ENCODE results near the gene ALDH6A1. TPM values are rescaled to one million over a fixed set of nuclear protein-coding genes. Genes with fewer than 3 reads are reported as not detected.
"Not testable (repeated sequence)": the region's sequence is repeated elsewhere in the genome, so short reads cannot be mapped to it uniquely, and the experiment has no call there.

ALDH6A1 gene
- 5.5 and 5.9 TPM in 2 replicates for polyA plus RNA-seq (2013)

DNA sequence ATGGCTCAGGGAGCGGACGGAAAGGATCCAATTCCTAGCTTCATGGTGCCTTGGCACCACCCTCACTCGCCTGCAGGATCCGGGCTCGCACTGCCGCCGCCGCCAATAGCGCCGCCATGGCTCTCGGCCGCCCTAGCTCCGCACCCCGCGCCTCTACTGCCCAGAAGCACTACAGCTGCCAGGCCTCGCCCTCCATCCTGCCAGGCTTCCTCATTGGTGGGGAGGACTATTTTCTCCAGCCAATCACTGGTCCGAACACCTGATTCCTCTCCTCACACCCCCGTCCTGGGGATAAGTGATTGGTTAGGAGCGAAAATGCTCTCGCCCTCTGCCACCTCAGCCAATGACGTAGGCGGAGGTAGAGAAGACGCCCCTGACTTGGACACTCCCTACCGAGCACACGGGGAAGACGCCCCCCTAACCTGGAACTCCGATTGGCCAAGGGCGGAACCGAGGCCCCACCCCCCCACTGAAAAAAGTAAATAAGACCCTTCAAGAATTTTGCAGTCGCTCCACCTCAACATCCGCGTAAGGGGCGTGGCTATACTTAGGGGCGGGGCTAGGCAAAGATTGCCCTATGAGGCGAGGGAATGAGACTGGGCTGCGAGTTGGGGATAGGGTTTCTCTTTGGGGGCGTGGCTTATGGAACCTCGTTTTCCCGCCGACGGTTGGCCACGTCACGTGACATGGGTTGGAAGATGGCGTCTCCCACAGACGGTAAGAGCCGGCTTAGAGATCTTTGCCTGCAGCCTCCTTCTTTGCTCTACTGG is at the start of gene ALDH6A1, which contains the start of gene LIN52:
Gene ALDH6A1 (minus strand): TSS at position 177 of the 770 bp plus-strand sequence. CDS start 59 bp downstream, at position 118.
Gene LIN52 (plus strand): TSS at position 680 of the 770 bp plus-strand sequence. CDS start 19 bp downstream, at position 699.
- H3K9ac ChIP-seq (ENCODE audit: low read length), result peak within 1 kb of the TSS; percentile 82
- H2AK5ac ChIP-seq (ENCODE audit: low read length), result no peak within 1 kb of the TSS
- H3K27ac ChIP-seq (ENCODE audit: low read depth, low read length), result peak within 1 kb of the TSS; percentile 35
- H2BK12ac ChIP-seq (ENCODE audit: low read length), result no peak within 1 kb of the TSS
- DNase-seq, result peak; percentile 100
- no peaks in the 10 kb centered on the region for H3K27me3 ChIP-seq (ENCODE audit: insufficient read depth, low read length)
- peak within 1 kb of the TSS; percentile 67 for H4K12ac ChIP-seq (ENCODE audit: low read depth, low read length)
- H3K4ac ChIP-seq (ENCODE audit: low read depth, low read length), result no peak within 1 kb of the TSS
- peaks cover 0 to 2% of the 10 kb centered on the region in 2 experiments for H3K4me1 ChIP-seq (ENCODE audit: control insufficient read depth in 1 of 2, insufficient read depth in 2 of 2, low read length in 2 of 2)
- peak within 1 kb of the TSS; percentile 59 for H3K18ac ChIP-seq (ENCODE audit: low read length)
- H3K79me2 ChIP-seq (ENCODE audit: control insufficient read depth, insufficient read depth, low read length, poor library complexity), result peaks cover 1% of the 10 kb centered on the region
- H3K4me3 ChIP-seq (ENCODE audit: low read depth, low read length), result peak within 1 kb of the TSS; percentile 81
- peak within 1 kb of the TSS; percentile 98 for H3K4me2 ChIP-seq (ENCODE audit: low read length)
- H3K9me3 ChIP-seq (ENCODE audit: insufficient read depth, low read depth, low read length), result no peaks in the 10 kb centered on the region
- peak within 1 kb of the TSS; percentile 46 for H4K91ac ChIP-seq (ENCODE audit: low read depth, low read length)
- peak within 1 kb of the TSS; percentile 67 for H3K14ac ChIP-seq (ENCODE audit: low read length)
- peaks cover 4% of the 10 kb centered on the region for H3K79me1 ChIP-seq (ENCODE audit: low read length)
- peak within 1 kb of the TSS; percentile 75 for H4K8ac ChIP-seq (ENCODE audit: low read depth, low read length)
- no peaks in the 10 kb centered on the region for H3K36me3 ChIP-seq (ENCODE audit: control insufficient read depth in 1 of 2, insufficient read depth in 2 of 2, low read length in 2 of 2)
- H3K23ac ChIP-seq (ENCODE audit: low read length), result no peak within 1 kb of the TSS
- no CpG with 5 or more reads among the region's 46 CpGs for WGBS (ENCODE audit: extremely low coverage, insufficient coverage, insufficient read length)
- H2AFZ ChIP-seq (ENCODE audit: insufficient read depth, low read length, poor library complexity), result peak within 1 kb of the TSS; percentile 89
- H2BK120ac ChIP-seq (ENCODE audit: insufficient read depth, low read length, poor library complexity), result peak within 1 kb of the TSS; percentile 47
- no peak within 1 kb of the TSS for H2BK5ac ChIP-seq (ENCODE audit: low read depth, low read length, poor library complexity)

DNA sequence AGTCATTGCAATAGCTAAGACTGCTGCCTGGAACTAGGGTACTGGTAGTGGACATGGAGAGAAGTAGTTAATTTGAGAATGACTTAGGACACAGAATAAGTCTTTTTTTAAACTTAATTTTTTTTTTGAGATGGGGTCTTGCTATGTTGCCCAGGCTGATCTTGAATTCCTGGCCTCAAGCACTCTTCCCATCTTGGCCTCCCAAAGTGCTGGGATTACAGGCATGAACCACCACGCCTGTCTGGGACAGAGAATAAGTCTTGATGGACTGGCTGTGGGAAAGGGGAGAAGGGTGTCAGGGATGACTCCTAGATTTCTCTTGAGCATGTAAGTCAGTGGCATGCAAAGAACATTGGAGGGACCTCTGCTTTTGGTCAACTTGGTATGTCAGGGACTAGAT is 43.4 kb upstream of the ALDH6A1 start:
- H3K14ac ChIP-seq (ENCODE audit: low read length), result no peak overlapping the region

DNA sequence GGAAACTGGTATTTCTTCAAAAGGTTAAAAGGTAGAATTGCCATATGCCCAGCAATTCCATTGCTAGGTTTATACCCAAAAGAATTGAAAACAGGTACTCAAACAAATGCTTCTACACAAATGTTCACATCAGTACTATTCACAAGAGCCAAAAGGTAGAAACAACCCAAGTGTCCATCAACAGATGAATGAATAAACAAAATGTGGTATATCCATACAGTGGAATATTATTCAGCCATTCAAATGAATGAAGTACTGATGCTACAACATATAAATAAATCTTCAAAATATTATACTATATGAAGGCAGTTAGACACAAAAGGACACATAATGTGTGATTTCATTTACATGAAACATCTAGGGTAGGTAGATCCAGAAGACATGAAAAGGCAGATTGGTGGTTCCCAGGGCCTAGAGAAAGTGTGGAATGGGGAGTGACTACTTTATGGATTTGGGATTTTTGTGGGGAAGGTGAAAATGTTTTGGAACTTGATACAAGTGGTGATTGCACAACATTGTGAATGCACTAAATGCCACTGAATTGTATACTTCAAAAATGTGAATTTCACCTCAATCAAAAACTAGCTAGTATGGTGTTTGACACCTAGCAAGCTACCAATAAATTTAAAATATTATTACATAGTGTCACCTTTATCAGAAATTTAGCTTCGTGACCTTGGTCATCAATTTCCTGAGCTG is 42.2 kb upstream of the ALDH6A1 start:
- WGBS (ENCODE audit: extremely low coverage, insufficient coverage, insufficient read length), result no CpG with 5 or more reads among the region's 1 CpG
- H3K27me3 ChIP-seq (ENCODE audit: insufficient read depth, low read length), result no peaks in the 10 kb centered on the region
- H3K4ac ChIP-seq (ENCODE audit: low read depth, low read length), result no peak overlapping the region
- no peaks in the 10 kb centered on the region for H3K36me3 ChIP-seq (ENCODE audit: control insufficient read depth in 1 of 2, insufficient read depth in 2 of 2, low read length in 2 of 2)
- H3K27ac ChIP-seq (ENCODE audit: low read depth, low read length), result no peak overlapping the region
- H3K23ac ChIP-seq (ENCODE audit: low read length), result no peak overlapping the region
- H3K79me2 ChIP-seq (ENCODE audit: control insufficient read depth, insufficient read depth, low read length, poor library complexity), result no peaks in the 10 kb centered on the region
- H4K12ac ChIP-seq (ENCODE audit: low read depth, low read length), result no peak overlapping the region
- H3K18ac ChIP-seq (ENCODE audit: low read length), result no peak overlapping the region
- no peak overlapping the region for H3K4me3 ChIP-seq (ENCODE audit: low read depth, low read length)
- no peak overlapping the region for H2AFZ ChIP-seq (ENCODE audit: insufficient read depth, low read length, poor library complexity)
- no peak overlapping the region for H3K14ac ChIP-seq (ENCODE audit: low read length)
- H3K4me1 ChIP-seq (ENCODE audit: control insufficient read depth in 1 of 2, insufficient read depth in 2 of 2, low read length in 2 of 2), result no peaks in the 10 kb centered on the region
- no peak overlapping the region for H3K9ac ChIP-seq (ENCODE audit: low read length)
- H2AK5ac ChIP-seq (ENCODE audit: low read length), result no peak overlapping the region
- H3K79me1 ChIP-seq (ENCODE audit: low read length), result no peaks in the 10 kb centered on the region
- H2BK5ac ChIP-seq (ENCODE audit: low read depth, low read length, poor library complexity), result no peak overlapping the region
- no peak overlapping the region for H2BK120ac ChIP-seq (ENCODE audit: insufficient read depth, low read length, poor library complexity)
- H4K91ac ChIP-seq (ENCODE audit: low read depth, low read length), result no peak overlapping the region
- H3K4me2 ChIP-seq (ENCODE audit: low read length), result no peak overlapping the region
- H2BK12ac ChIP-seq (ENCODE audit: low read length), result no peak overlapping the region
- DNase-seq, result no peak
- H4K8ac ChIP-seq (ENCODE audit: low read depth, low read length), result no peak overlapping the region
- no peaks in the 10 kb centered on the region for H3K9me3 ChIP-seq (ENCODE audit: insufficient read depth, low read depth, low read length)

More for the DNA sequence above, 43.4 kb upstream of the ALDH6A1 start:
- no peak for DNase-seq
- Histone ChIP-seq H3K9me3 (ENCODE audit: insufficient read depth, low read depth, low read length) (no peaks in the 10 kb centered on the region), H3K4ac (ENCODE audit: low read depth, low read length) (no peak overlapping the region), H3K9ac (ENCODE audit: low read length) (no peak overlapping the region), H2BK12ac (ENCODE audit: low read length) (no peak overlapping the region), H2BK5ac (ENCODE audit: low read depth, low read length, poor library complexity) (no peak overlapping the region), H3K4me2 (ENCODE audit: low read length) (no peak overlapping the region), H2AK5ac (ENCODE audit: low read length) (no peak overlapping the region), H3K27ac (ENCODE audit: low read depth, low read length) (no peak overlapping the region), H4K91ac (ENCODE audit: low read depth, low read length) (no peak overlapping the region), H3K4me1 (ENCODE audit: control insufficient read depth in 1 of 2, insufficient read depth in 2 of 2, low read length in 2 of 2) (no peaks in the 10 kb centered on the region), H3K79me1 (ENCODE audit: low read length) (no peaks in the 10 kb centered on the region), H3K23ac (ENCODE audit: low read length) (no peak overlapping the region), H2AFZ (ENCODE audit: insufficient read depth, low read length, poor library complexity) (no peak overlapping the region), H3K36me3 (ENCODE audit: control insufficient read depth in 1 of 2, insufficient read depth in 2 of 2, low read length in 2 of 2) (no peaks in the 10 kb centered on the region), H3K18ac (ENCODE audit: low read length) (no peak overlapping the region), H4K8ac (ENCODE audit: low read depth, low read length) (no peak overlapping the region), H2BK120ac (ENCODE audit: insufficient read depth, low read length, poor library complexity) (no peak overlapping the region), H4K12ac (ENCODE audit: low read depth, low read length) (no peak overlapping the region), H3K79me2 (ENCODE audit: control insufficient read depth, insufficient read depth, low read length, poor library complexity) (no peaks in the 10 kb centered on the region), H3K27me3 (ENCODE audit: insufficient read depth, low read length) (no peaks in the 10 kb centered on the region), H3K4me3 (ENCODE audit: low read depth, low read length) (no peak overlapping the region)
- WGBS (ENCODE audit: extremely low coverage, insufficient coverage, insufficient read length), result no CpG with 5 or more reads among the region's 1 CpG

- not testable (repeated sequence) for H4K8ac ChIP-seq (ENCODE audit: low read depth, low read length); H3K4me3 ChIP-seq (ENCODE audit: low read depth, low read length); H3K4ac ChIP-seq (ENCODE audit: low read depth, low read length); H2BK120ac ChIP-seq (ENCODE audit: insufficient read depth, low read length, poor library complexity); H4K91ac ChIP-seq (ENCODE audit: low read depth, low read length); H3K79me1 ChIP-seq (ENCODE audit: low read length); H2BK5ac ChIP-seq (ENCODE audit: low read depth, low read length, poor library complexity); H3K27ac ChIP-seq (ENCODE audit: low read depth, low read length); H3K4me1 ChIP-seq (ENCODE audit: control insufficient read depth in 1 of 2, insufficient read depth in 2 of 2, low read length in 2 of 2); H3K23ac ChIP-seq (ENCODE audit: low read length); H2AK5ac ChIP-seq (ENCODE audit: low read length); DNase-seq; H3K27me3 ChIP-seq (ENCODE audit: insufficient read depth, low read length); H3K4me2 ChIP-seq (ENCODE audit: low read length); H3K9ac ChIP-seq (ENCODE audit: low read length); H3K14ac ChIP-seq (ENCODE audit: low read length); H2AFZ ChIP-seq (ENCODE audit: insufficient read depth, low read length, poor library complexity); H2BK12ac ChIP-seq (ENCODE audit: low read length); H3K36me3 ChIP-seq (ENCODE audit: control insufficient read depth in 1 of 2, insufficient read depth in 2 of 2, low read length in 2 of 2); H4K12ac ChIP-seq (ENCODE audit: low read depth, low read length); H3K9me3 ChIP-seq (ENCODE audit: insufficient read depth, low read depth, low read length); H3K79me2 ChIP-seq (ENCODE audit: control insufficient read depth, insufficient read depth, low read length, poor library complexity); H3K18ac ChIP-seq (ENCODE audit: low read length)
- WGBS (ENCODE audit: extremely low coverage, insufficient coverage, insufficient read length), result no CpG with 5 or more reads among the region's 5 CpGs
Observed at GRCh38 chr14:74125487-74125886, 41.2 kb upstream of the ALDH6A1 start.
